Peyer's patch (tissue), 4 donors: ENCODE results near the gene LCA5L. TPM values are rescaled to one million over a fixed set of nuclear protein-coding genes. Genes with fewer than 3 reads are reported as not detected.

Experiments used
- DNase-seq, 3 donors: peaks; one replicate each; pipeline ENCODE4 v3.0.0-alpha.2; 2017 to 2019
- H3K27ac ChIP-seq, 4 donors: fragments of 200-600 bp; sonication (generic); one replicate each; pipeline ENCODE4 v1.5.1; 2016 to 2019
- H3K27me3 ChIP-seq, 2 donors: fragments of 200-600 bp; sonication (generic); one replicate each; pipeline ENCODE4 v1.5.1; 2019
- H3K36me3 ChIP-seq, 3 donors: fragments of 200-600 bp; sonication (generic); one replicate each; pipeline ENCODE4 v1.5.1; 2016 to 2019
- H3K4me1 ChIP-seq, 4 donors: fragments of 200-600 bp; sonication (generic); one replicate each; pipeline ENCODE4 v1.5.1; 2016 to 2019
- H3K4me3 ChIP-seq, 4 donors: fragments of 200-600 bp; sonication (generic); 1 replicate in 3 of 4; 2 replicates in 1 of 4; pipeline ENCODE4 v1.5.1; 2016 to 2019; ENCODE audit warnings: mild to moderate bottlenecking in 1 of 4
- H3K9me3 ChIP-seq, 4 donors: fragments of 200-600 bp; sonication (generic); one replicate each; pipeline ENCODE4 v1.5.1; 2016 to 2019; ENCODE audit warnings: mild to moderate bottlenecking in 1 of 4
- CTCF ChIP-seq, 6 experiments: fragments of 450-650 bp in 4 of 6; fragments of 200-600 bp in 2 of 6; sonication (generic) in 1 of 6; IDR thresholded peaks; one replicate each; pipeline ENCODE4 v1.5.1; 2017 to 2019; ENCODE audit warnings: antibody characterized with exemption in 6 of 6, mild to moderate bottlenecking in 3 of 6, moderate library complexity in 1 of 6
- POLR2A ChIP-seq, 2 donors: fragments of 450-650 bp; IDR thresholded peaks; one replicate each; pipeline ENCODE4 v1.5.1; 2017; ENCODE audit warnings: antibody characterized with exemption in 2 of 2, mild to moderate bottlenecking in 2 of 2, moderate library complexity in 2 of 2
- total RNA-seq, 4 donors: library from RNA; depleted of rRNA; stranded (reverse); fragments of >200 nt; gene quantifications; one replicate each; pipeline ENCODE4 v1.1.0, GENCODE V29; 2016

Gene LCA5L
- total RNA-seq, 4 donors from 2014 or later: 0.88 to 2.0 TPM; not detected in 2

- H3K4me3 ChIP-seq: no peak overlapping the region
- H3K9me3 ChIP-seq: no peaks in the 10 kb centered on the region
- no peak overlapping the region for H3K27ac ChIP-seq
- TF ChIP-seq CTCF (IDR thresholded peaks at IDR 0.05) (no peak), POLR2A (IDR thresholded peaks at IDR 0.05) (no peak)
- H3K36me3 ChIP-seq: no peaks in the 10 kb centered on the region
- DNase-seq: no peak
- H3K4me1 ChIP-seq: no peaks in the 10 kb centered on the region
- H3K27me3 ChIP-seq: no peaks in the 10 kb centered on the region
Observed at GRCh38 chr21:39454949-39455668, 9.5 kb upstream of the LCA5L start.

- DNase-seq: no peak
- no peaks in the 10 kb centered on the region for H3K27me3 ChIP-seq
- no peaks in the 10 kb centered on the region for H3K9me3 ChIP-seq
- no peaks in the 10 kb centered on the region for H3K4me1 ChIP-seq
- H3K27ac ChIP-seq: peak overlapping the region in 1 of 4 donors; percentile 20
- no peaks in the 10 kb centered on the region for H3K36me3 ChIP-seq
- H3K4me3 ChIP-seq: no peak overlapping the region
- no peak for TF ChIP-seq CTCF (IDR thresholded peaks at IDR 0.05)
- TF ChIP-seq POLR2A (IDR thresholded peaks at IDR 0.05): no peak
Observed at GRCh38 chr21:39453571-39454179, 8.1 kb upstream of the LCA5L start.

GRCh38 chr21:39452970-39453342, 7.4 kb upstream of the LCA5L start:
- DNase-seq: no peak
- no peaks in the 10 kb centered on the region for H3K36me3 ChIP-seq
- H3K4me3 ChIP-seq: no peak overlapping the region
- H3K27me3 ChIP-seq: no peaks in the 10 kb centered on the region
- no peaks in the 10 kb centered on the region for H3K9me3 ChIP-seq
- H3K27ac ChIP-seq: peak overlapping the region in 1 of 4 donors; percentile 37
- no peaks in the 10 kb centered on the region for H3K4me1 ChIP-seq
- no peak for TF ChIP-seq CTCF (IDR thresholded peaks at IDR 0.05)
- TF ChIP-seq POLR2A (IDR thresholded peaks at IDR 0.05): no peak

GRCh38 chr21:39452207-39452969, 6.8 kb upstream of the LCA5L start:
- H3K4me3 ChIP-seq: no peak overlapping the region
- no peaks in the 10 kb centered on the region for H3K4me1 ChIP-seq
- no peak for TF ChIP-seq CTCF (IDR thresholded peaks at IDR 0.05)
- no peak for TF ChIP-seq POLR2A (IDR thresholded peaks at IDR 0.05)
- peak overlapping the region in 1 of 4 donors; percentile 37 for H3K27ac ChIP-seq
- no peaks in the 10 kb centered on the region for H3K9me3 ChIP-seq
- H3K27me3 ChIP-seq: no peaks in the 10 kb centered on the region
- DNase-seq: no peak
- no peaks in the 10 kb centered on the region for H3K36me3 ChIP-seq

- TF ChIP-seq POLR2A (IDR thresholded peaks at IDR 0.05): no peak
- no peak for TF ChIP-seq CTCF (IDR thresholded peaks at IDR 0.05)
- H3K27ac ChIP-seq: peak within 1 kb of the TSS in 1 of 4 donors; percentile 37
- no peak for DNase-seq
Observed at GRCh38 chr21:39451332-39452206, 6.0 kb upstream of the LCA5L start, which contains the start of gene SH3BGR. SH3BGR (plus strand) TSS chr21:39451970; CDS start chr21:39452097, 127 bp downstream.

More at GRCh38 chr21:39451332-39452206, 6.0 kb upstream of the LCA5L start, which contains the start of gene SH3BGR:
- no peaks in the 10 kb centered on the region for H3K27me3 ChIP-seq
- no peaks in the 10 kb centered on the region for H3K36me3 ChIP-seq
- no peak within 1 kb of the TSS for H3K4me3 ChIP-seq
- H3K9me3 ChIP-seq: no peaks in the 10 kb centered on the region
- no peaks in the 10 kb centered on the region for H3K4me1 ChIP-seq
